GM18502 (cell line): Measurements from ENCODE around the gene FHOD1.

Source experiments
- ATAC-seq: cut with Tn5 transposase; IDR thresholded peaks from one replicate; pipeline ENCODE4 v1.9.1; 2021; ENCODE audit warnings: mild to moderate bottlenecking; ENCODE audit not compliant: unreplicated experiment, poor library complexity

Gene FHOD1

DNA sequence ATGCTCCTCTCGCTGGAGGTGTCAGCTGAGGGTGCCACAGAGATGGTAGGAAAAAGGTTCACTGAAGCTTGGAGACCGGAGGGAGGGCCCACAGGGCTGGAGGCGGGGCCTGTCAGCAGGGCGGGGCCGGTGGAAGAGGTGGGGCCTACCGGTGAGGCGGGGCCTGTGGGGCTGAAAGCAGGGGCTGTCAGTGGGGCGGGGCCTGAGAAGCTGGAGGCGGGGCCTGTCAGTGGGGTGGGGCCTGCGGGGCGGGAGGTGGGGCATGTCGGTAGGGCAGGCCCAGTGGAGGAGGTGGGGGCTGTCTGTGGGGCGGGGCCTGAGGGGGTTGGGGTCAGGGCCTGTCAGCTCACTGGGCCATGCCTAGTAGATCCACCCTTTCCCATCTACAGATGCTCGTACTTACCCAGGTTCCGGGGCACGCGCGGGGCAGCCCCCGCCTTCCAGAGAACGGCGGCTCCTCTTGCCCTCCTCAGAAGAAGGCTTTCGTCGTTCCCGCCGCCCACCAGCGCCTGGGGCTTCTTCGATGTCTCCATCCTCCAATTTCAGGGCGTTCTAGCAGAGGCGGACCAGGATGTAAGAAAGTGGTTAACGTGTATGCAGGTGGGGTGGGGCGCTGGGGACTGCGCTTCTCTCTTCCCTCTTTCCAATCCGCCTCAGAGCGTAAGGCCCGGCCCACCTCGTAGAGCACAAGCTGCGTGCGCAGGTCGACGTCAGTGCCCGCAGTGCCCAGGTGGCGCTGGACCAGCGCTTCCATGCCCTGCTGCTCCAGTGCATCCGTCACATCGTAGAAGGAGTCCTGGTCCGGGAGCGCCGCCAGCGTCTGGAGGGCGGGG, 10.5 kb downstream of the FHOD1 start:
- peak; percentile 64 for ATAC-seq

DNA sequence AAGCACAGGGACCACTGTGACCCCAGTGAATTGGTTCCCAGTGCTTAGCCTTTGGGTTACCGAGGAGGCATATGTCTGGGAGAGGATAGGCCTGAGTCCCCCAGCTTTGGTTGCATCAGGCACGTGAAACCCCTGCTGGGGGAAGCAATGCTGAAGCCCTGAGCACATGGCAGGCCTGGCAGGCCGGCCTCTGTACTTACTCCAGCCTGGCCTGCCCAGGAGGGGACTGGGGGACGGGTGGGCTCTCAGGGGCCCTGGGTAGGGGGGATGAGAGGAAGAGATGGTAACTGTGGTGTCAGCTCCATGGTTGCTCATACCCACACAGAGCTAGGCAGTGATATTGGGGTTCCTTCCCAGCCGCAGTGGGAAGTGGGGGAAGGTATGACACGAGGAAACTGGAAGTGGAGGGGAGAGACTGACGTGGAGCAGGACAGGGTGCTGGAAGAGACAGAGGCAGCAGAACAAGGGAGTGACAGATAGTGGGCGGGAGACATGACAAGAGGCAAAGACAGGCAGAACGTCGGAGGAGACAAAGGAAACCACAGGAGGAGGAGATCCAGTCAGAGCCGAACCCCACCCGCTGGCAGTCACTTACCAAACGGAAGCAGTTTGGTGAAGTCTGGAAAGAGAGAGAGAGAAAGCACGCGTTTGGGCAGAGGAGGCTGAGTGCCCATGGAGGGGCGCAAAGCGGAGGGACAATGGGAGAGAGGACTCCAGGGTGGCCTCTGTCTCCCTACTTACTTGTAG, 11.3 kb downstream of the FHOD1 start:
- ATAC-seq, result peak; percentile 13

DNA sequence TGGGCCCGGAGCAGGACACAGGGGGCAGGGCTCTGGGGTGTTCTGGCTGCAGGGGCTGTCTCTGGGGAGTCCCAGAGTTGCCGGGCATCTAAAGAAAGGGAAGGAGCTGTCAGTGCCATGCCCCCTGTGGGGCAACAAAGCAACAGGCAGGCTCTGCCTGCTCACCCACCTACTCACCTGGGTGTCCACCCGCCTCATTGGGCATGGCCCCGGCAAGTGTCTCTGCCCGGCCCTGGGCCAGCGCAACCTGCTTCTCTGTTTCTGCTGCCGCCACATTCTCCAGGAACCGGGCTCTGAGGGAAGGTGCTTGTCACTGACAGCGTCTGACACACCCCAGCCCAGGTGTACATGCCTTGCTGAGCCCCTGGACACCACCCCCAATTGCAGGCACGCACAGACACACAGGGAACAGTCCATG, 13.1 kb downstream of the FHOD1 start:
- no peak for ATAC-seq

DNA sequence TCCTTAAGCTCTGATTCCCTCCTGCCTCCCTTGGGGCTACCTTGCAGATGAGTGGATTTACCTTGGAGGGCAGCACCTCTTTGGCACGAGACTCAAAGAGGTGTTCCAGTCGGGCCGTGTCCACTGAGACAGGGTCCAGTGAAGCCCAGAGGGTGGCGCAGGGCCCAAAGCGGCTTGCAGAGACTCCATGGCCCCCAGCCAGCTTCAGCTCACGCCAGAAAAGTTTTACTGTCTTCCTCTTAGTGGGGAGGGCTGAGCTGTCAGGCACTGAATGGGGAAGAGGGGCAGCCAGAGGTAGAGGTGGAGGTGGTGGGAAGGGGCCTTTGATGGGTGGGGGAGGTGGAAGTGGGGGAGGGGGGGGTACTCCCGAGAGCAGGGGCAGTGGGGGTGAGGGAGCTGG, 13.7 kb downstream of the FHOD1 start:
- no peak for ATAC-seq

DNA sequence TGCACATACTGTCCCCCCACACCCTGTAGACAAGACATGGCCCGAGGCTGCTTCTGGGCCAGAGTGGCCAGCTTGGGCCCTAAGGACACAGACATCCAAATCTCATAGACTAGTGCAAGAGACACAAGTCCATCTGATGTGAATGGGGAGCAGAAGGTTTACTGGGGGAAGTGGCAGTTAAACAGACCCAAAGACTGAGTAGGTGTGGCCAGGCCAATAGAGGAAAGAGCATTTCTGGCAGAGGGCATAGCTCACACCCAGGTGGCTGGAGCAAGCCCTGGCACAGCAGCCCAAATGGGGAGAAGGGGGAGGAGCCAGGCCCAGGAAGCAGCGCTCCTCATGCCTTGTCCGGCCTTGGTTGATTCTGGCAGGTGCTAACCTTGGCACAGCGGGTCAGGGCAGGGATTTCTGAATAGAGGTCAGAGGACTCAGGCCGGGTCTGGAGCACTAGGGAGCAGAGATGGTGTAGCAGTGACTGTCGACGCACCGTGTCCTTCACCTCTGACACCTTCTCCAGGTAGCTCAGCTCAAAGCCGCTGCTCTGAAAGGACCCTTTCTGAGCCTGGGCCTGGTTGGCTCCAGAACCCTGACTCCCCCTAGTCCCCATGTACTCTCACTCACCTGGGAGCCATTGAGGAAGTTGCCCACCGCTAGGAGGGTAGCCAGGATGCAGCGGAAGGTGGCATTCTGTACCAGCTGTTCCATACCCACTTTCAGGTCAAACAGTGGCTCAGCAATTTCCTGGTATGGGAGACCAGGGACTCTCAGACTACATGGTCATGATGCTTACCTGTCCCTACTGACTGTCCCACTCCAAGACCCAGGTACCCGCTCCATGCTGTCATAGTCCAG, 16.2 kb downstream of the FHOD1 start:
- ATAC-seq, result no peak

- ATAC-seq, result no peak
Observed at GRCh38 chr16:67229906-67230808, 17.1 kb downstream of the FHOD1 start.

DNA sequence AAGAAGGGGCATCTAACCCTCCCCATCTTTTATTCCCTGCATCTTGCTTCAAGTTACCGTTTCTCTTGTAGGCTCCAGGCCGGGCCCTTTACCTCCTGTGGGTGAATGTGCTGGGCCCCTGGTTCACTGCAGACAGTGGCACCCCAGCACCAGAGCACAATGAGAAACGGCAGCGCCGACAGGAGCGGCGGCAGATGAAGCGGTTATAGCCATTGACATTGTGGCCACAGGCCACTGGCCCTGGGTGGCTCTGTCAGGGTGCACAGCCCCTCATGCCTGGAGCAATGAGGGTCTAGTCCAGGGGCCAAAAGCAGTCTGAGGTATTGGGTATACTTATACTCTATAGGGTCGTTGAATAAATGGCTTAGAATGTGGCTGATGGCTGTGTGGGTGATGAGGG, 18.4 kb downstream of the FHOD1 start:
- no peak for ATAC-seq

- ATAC-seq, result no peak
Observed at GRCh38 chr16:67228034-67228785, 19.1 kb downstream of the FHOD1 start.

DNA sequence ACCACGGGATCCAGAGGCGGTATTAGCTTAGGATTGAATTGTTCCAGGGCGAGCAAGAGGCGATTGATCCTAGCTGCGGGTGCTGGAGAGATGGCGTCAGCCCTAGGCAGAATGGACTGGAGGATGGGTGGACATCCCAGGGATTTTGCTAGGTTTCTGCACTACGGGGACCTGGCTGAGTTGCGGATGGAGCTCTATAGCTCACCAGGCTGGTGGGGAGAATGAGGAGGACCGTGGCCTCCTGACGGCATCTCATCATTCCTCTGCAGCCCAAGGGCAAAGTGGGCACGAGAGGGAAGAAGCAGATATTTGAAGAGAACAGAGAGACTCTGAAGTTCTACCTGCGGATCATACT, 19.7 kb downstream of the FHOD1 start:
- ATAC-seq, result no peak

GRCh38 chr16:67226804-67227566, 20.3 kb downstream of the FHOD1 start, which contains the start of gene TMEM208:
Gene TMEM208, plus strand, starts transcription at chr16:67227130. Its CDS starts 89 bp downstream, at chr16:67227219.
- peak; percentile 96 for ATAC-seq

DNA sequence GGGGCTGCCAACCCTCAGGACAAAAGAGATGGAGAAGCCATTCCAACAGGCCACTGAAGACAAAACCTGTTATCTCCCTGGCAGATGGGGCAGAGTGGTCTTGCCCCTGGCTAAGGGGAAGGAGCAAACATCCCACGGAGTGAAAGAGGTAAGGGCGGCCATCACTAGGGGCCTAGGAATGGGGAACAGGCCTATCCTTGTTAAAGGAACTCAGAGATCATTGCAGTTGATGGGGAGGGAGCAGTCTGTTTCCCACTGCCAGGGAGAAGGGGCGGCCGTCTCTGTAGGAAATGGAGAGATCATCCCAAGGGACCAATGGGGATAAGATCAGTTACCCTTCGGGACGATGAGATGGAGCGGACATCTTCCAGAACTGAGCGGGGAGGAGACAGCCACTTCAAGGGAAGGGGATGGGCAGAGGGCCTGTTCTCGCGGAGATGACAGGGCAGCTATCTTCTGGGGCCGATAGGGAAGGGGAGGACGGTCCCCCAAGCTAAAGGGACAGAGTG, 20.9 kb downstream of the FHOD1 start:
- no peak for ATAC-seq

- no peak for ATAC-seq
Observed at GRCh38 chr16:67223992-67224391, 23.3 kb downstream of the FHOD1 start.

DNA sequence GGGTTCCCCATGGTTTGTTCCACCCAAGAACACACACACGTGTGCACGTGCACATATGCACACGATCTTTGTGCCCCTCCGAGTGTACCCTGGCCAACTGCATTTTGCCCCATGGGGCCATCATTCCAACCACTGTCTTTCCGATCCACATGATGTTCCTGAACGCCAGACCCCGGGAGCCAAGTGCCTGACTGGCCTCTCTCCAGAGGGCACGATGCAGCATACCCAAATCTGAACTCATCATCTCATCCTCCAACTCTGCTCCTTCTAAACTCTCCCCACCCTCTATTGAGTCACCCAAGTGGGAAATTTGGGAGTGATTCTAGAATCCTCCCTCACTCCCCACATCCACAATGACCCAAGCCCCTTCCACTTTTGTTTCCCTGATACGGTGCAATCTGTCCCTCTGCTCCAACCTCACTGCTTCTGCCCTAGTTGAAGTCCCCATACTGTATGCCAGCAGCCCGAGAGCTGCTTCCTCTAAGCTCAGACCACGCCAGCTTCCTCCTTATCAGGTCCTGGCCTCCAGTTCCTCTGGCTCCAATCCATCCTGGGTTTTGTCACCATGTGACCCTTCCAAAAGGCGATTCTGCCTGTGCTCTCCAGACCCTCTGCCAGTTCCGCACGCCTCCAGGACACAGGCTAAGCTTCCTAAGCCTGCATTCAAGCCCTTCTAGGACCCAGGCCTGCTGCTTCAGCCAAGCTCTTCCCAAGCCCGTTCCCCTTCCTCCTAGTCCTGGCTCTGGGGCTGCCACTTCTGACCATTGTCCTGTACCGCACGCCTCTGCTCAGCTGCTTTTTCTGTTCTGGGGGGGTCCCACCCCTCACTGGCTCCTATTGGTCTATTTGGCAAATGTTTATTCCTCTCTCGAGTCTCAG, 30.4 kb downstream of the FHOD1 start:
- no peak for ATAC-seq

GRCh38 chr16:67215706-67216105, 31.6 kb downstream of the FHOD1 start:
- no peak for ATAC-seq

GRCh38 chr16:67213197-67214019, 33.9 kb downstream of the FHOD1 start:
- ATAC-seq, result no peak

DNA sequence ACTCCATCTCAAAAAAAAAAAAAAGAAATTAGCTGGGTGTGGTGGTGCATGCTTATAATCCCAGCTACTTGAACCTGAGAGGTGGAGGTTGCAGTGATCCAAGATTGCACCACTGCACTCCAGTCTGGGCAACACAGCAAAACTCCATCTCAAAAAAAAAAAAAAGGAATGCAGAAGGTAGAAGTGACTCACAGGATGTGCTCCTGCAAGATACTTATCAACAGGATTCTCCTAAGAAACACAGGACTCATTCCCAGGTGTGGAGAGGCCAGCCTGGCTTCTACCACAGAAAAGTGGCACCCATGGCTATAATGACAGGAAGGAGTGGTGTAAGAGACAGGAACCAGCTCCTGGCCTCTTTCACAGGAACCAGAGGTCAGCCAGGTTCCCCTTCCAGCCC, 34.5 kb downstream of the FHOD1 start:
- no peak for ATAC-seq
